ENCODE data around the gene MAP3K19. TPM values are rescaled to one million over a fixed set of nuclear protein-coding genes. Genes with fewer than 3 reads are reported as not detected.

MAP3K19 gene
- total RNA-seq, result 1.6 TPM

DNA sequence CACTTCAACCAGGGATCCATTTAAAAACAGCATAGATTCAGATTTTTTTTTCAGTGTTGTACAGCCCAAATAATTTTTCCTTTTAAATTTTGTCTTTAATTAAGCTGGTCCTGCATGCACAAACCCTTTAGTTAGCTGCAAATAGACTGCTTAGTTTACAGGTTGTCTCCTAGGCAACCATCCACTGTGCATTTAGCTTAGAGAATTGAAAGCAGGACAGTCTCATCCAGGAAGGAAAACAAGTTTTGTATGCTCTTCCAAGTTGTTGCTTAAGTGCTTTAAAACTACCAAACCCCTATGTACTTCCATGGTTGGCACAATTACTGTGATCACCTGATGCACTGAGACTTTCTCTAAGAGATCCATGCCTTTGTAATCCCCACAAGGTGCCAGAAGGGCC, at the start of gene MAP3K19:
Gene MAP3K19 (minus strand): TSS at position 148 of the 400 bp plus-strand sequence. CDS start 22,800 bp downstream, outside the sequence.

DNA sequence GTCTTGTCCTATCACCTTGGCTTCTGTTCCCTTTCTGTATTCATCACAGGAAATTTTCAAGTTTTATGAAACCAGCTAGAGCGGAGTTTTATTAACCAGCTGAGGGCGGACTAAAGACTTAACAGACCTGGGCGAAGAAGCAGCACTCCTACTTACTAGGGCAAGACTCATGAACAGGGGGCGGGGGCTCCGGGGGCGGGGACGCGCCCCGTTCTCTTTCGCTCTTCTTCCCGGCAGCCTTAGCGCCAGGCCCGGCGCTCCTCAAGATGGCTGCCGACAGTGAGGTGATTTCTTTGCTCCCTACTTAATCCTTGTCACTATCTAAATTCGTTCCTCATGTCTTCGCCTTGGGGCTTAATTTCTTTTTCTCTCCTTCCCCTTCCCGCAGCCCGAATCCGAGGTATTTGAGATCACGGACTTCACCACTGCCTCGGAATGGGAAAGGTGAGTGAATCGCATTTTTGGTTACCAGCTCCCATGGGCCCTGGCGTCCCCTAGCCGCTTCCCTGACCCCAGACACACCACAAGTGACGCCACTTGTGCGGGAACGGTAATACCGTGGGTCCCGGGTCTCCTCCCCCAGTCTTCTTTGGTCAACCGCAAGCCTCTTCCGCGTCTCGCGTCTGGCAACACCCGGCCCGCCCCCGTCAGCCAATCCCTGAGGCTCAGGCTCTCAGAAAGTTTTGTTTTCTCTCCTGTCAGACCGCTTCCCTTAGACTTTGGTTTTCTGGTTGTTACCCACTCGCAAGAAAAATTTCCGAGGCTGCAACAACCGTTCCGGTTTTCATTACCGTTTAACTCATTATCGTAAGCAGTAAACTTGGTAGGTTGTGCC, 5.0 kb upstream of the MAP3K19 start, which contains the start of gene RAB3GAP1:
Gene RAB3GAP1 (plus strand): TSS at position 251 of the 835 bp plus-strand sequence. CDS start 16 bp downstream, at position 267.

GRCh38 chr2:134918526-134919340, 128.5 kb downstream of the MAP3K19 start, which contains the start of gene CCNT2:
Gene CCNT2 (plus strand): TSS chr2:134918822. CDS start chr2:134918855, 33 bp downstream.

Other genes with a start within 250 kb of the MAP3K19 start
- not detected for gene ACMSD, start 208.8 kb downstream of the MAP3K19 start, total RNA-seq
- 135 TPM for gene CCNT2, start 128.6 kb downstream of the MAP3K19 start, total RNA-seq
- 86.4 TPM for gene RAB3GAP1, start 4.8 kb upstream of the MAP3K19 start, total RNA-seq